GDM1 (cell line): Measurements from ENCODE around the gene ELL.

Source experiments
- DNase-seq: peaks from one replicate; lab custom pipeline; 2025; lab: John Stamatoyannopoulos, UW

The ELL gene

GRCh38 chr19:18469069-18469846 is 52.6 kb downstream of the ELL start:
- peak; percentile 19 for DNase-seq

- DNase-seq = no peak
Observed at GRCh38 chr19:18468517-18468916, 53.4 kb downstream of the ELL start.

GRCh38 chr19:18467978-18468377 is 53.9 kb downstream of the ELL start:
- no peak for DNase-seq

GRCh38 chr19:18466354-18466753 is 55.5 kb downstream of the ELL start:
- no peak for DNase-seq

GRCh38 chr19:18465964-18466339 is 55.9 kb downstream of the ELL start:
- no peak for DNase-seq

- no peak for DNase-seq
Observed at GRCh38 chr19:18465214-18465963, 56.5 kb downstream of the ELL start.

- no peak for DNase-seq
Observed at GRCh38 chr19:18464646-18465045, 57.2 kb downstream of the ELL start.

GRCh38 chr19:18461471-18461870 is 60.4 kb downstream of the ELL start:
- no peak for DNase-seq

GRCh38 chr19:18460900-18461299 is 61.0 kb downstream of the ELL start:
- no peak for DNase-seq

GRCh38 chr19:18457483-18458331 is 64.2 kb downstream of the ELL start:
- no peak for DNase-seq

GRCh38 chr19:18456974-18457373 is 64.9 kb downstream of the ELL start:
- no peak for DNase-seq

- DNase-seq = no peak
Observed at GRCh38 chr19:18456279-18456678, 65.6 kb downstream of the ELL start.

GRCh38 chr19:18453269-18454024 is 68.4 kb downstream of the ELL start:
- DNase-seq = no peak

GRCh38 chr19:18452386-18452785 is 69.5 kb downstream of the ELL start:
- no peak for DNase-seq

- peak; percentile 59 for DNase-seq
Observed at GRCh38 chr19:18450931-18451836, 70.7 kb downstream of the ELL start.

- no peak for DNase-seq
Observed at GRCh38 chr19:18450021-18450930, 71.6 kb downstream of the ELL start.

GRCh38 chr19:18449552-18449951 is 72.3 kb downstream of the ELL start:
- no peak for DNase-seq

GRCh38 chr19:18446811-18447359 is 75.0 kb downstream of the ELL start:
- DNase-seq = no peak

- no peak for DNase-seq
Observed at GRCh38 chr19:18446145-18446810, 75.6 kb downstream of the ELL start.
